Measurements from ENCODE around the gene ST6GALNAC4. TPM values are rescaled to one million over a fixed set of nuclear protein-coding genes. Genes with fewer than 3 reads are reported as not detected.

The ST6GALNAC4 gene
- polyA plus RNA-seq, 4 donors = 9.1 to 34.7 (median 22.5) TPM

DNA sequence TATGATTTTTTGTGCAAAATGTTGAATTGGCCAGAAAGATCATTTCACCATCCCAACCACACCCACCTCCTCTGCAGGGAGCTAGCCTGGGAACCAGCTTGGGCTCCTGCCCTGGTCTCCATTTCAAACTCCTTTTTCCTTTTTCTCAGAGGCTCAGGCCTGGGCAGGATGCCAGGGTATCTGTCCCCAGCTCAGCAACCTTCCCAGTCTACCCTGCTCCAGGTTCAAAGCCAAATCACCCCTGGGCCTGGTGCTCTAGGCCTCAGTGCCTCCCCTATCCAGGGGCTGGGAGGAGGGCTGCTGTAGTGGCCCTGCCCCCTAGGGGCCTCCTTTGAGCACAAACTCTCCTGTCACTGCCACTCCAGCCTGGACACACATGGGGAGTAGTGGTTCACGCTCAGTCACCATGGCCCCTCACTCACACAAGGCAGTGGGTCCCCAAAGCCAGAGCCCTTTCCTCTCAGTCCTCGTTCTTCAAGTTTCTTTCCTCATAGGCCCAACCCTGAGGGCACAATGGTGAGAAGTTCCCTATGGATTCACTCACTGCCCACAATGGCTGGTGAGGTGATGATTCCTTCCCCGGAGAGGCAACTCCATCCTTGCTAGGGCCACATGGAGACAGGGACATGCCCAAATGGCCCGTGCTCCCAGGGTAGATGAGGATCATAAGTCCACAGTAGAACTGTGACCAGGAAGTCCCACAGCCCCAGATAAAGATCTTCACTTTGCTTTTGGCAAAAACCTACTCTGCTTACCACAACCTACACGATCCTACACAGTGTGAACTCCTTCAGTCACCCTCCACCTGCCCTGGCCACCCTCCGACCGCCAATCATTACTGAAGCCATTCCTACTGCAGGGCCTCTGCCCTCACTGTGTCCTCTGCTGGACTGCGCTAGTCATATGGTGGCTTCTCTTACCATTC is 1.6 kb upstream of the ST6GALNAC4 start:
- DNase-seq (no peak), FAIRE-seq (no peak)
- no peak overlapping the region for H3K4me3 ChIP-seq (ENCODE audit: low read depth in 1 of 3, low read length in 3 of 3)
- H3K4me1 ChIP-seq (ENCODE audit: control insufficient read depth in 3 of 3, insufficient read depth in 2 of 3, low read depth in 1 of 3, low read length in 2 of 3) = peaks cover 0 to 31% (median 12%) of the 10 kb centered on the region in 3 donors
- H3K9me3 ChIP-seq (ENCODE audit: control insufficient read depth in 2 of 2, insufficient read depth in 1 of 2, low read depth in 1 of 2, low read length in 1 of 2) = no peaks in the 10 kb centered on the region
- H3K27me3 ChIP-seq (ENCODE audit: control insufficient read depth in 3 of 3, insufficient read depth in 3 of 3, low read length in 3 of 3) = peaks cover 0 to 13% (median 0%) of the 10 kb centered on the region in 3 donors
- peaks cover 0 to 5% (median 0%) of the 10 kb centered on the region in 3 donors for H3K36me3 ChIP-seq (ENCODE audit: control insufficient read depth in 3 of 3, insufficient read depth in 2 of 3, low read depth in 1 of 3, low read length in 3 of 3)
- peak overlapping the region in 2 of 3 donors; percentile 36 to 44 for H3K27ac ChIP-seq (ENCODE audit: low read depth in 1 of 3, low read length in 2 of 3)
- WGBS, 3 donors = 73 to 84% (median 84%) methylated on average over 7 to 8 of the region's 8 CpGs

DNA sequence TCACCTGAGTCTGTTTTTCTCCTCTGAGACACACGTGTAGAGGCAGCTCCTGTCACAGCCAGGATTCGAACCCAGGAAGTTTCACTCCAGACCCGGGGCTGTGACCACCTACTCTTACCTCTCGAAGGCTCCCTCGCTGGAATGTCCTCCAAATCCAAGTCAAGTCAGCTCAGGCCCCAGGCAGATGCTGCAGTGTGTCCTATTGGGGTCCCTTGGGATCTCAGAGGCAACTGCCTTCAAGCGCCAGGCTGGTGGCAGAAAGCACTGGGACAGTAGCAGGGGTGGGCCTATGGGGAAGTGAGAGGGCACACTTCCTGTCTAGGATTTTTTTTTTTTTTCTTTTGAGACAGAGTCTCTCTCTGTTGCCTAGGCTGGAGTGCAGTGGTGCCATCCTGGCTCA is 762 bp upstream of the ST6GALNAC4 start:
- peaks cover 0 to 36% (median 12%) of the 10 kb centered on the region in 3 donors for H3K4me1 ChIP-seq (ENCODE audit: control insufficient read depth in 3 of 3, insufficient read depth in 2 of 3, low read depth in 1 of 3, low read length in 2 of 3)
- H3K36me3 ChIP-seq (ENCODE audit: control insufficient read depth in 3 of 3, insufficient read depth in 2 of 3, low read depth in 1 of 3, low read length in 3 of 3) = peaks cover 0 to 6% (median 0%) of the 10 kb centered on the region in 3 donors
- peak overlapping the region in 1 of 3 donors; percentile 26 for H3K27ac ChIP-seq (ENCODE audit: low read depth in 1 of 3, low read length in 2 of 3)
- no peak overlapping the region for H3K4me3 ChIP-seq (ENCODE audit: low read depth in 1 of 3, low read length in 3 of 3)
- DNase-seq = no peak
- peaks cover 0 to 6% (median 0%) of the 10 kb centered on the region in 3 donors for H3K27me3 ChIP-seq (ENCODE audit: control insufficient read depth in 3 of 3, insufficient read depth in 3 of 3, low read length in 3 of 3)
- no peak for FAIRE-seq
- no peaks in the 10 kb centered on the region for H3K9me3 ChIP-seq (ENCODE audit: control insufficient read depth in 2 of 2, insufficient read depth in 1 of 2, low read depth in 1 of 2, low read length in 1 of 2)
- WGBS, 3 donors = 60 to 71% (median 65%) methylated on average over 6 of the region's 6 CpGs

DNA sequence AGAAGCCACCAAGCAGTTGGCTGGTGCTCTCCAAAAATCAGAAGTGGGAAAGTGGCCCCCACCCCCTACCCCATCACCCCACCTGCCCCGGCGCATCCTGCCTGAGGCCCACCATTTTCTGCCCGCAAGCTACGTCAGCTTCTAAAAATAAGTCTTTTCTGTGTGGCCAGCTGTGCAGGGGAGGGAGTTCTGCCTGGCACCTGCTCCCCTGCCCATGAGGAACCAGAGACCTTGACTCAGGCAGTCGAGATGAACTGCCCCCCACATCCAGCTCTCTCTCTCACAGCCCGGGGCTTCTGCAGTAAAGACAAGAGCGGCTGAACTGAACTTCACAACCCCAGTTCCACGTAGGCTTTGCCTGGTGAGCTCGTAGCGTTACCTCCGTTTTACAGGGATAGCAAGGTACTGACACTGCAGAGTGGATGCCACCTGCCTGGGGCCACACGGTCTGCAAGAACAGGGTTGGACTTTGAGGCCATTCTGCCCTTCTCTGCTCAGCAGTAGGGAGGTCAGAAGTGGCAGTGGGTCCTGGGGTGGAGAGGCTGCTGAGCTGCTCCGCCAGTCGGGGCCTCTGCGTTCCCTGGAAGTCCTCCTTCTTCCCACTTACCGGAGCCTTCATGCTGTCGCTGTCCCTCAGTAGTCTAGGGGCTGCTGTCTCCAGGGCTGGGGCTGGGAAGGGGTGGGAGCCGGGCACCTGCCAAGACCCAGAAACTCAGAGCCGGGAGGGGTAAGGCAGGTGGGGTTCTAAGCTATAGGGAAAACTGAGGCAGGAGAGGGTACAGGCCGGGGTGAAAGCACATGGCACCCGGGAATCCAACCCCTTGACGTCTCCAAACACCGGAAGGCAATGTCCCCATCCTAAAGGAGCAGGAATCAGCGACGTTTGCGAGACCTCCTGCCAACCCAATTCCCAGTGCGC is 781 bp downstream of the ST6GALNAC4 start:
- FAIRE-seq = no peak
- DNase-seq = peak; percentile 49 to 58

DNA sequence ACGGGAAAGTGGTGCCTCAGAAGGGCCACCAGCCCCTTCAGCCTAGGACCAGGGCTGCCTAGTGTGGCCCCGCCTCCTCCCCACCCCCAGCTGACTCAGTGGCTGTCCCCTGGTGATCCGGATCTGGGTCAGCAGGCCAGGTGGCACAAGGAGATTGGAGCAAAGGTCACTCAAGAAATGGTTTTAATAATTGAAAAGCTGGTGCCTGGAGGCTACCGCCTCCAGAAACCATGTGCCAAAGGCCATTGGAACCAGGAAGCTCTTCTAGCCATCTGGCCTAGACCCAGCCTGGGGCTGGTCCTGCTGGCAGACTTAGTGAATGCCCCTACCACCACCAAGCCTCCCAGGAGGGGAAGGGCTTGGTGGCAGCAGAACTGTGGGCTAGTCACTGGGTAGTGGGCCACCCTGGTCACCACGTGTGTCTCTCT is 1.5 kb downstream of the ST6GALNAC4 start:
- FAIRE-seq (no peak), DNase-seq (peak in 1 of 2 donors; percentile 73)
- H3K4me1 ChIP-seq (ENCODE audit: control insufficient read depth in 3 of 3, insufficient read depth in 2 of 3, low read depth in 1 of 3, low read length in 2 of 3) = peaks cover 0 to 35% (median 12%) of the 10 kb centered on the region in 3 donors
- H3K4me3 ChIP-seq (ENCODE audit: low read depth in 1 of 3, low read length in 3 of 3) = peak overlapping the region in 2 of 3 donors; percentile 18 to 39
- H3K27me3 ChIP-seq (ENCODE audit: control insufficient read depth in 3 of 3, insufficient read depth in 3 of 3, low read length in 3 of 3) = no peaks in the 10 kb centered on the region
- H3K36me3 ChIP-seq (ENCODE audit: control insufficient read depth in 3 of 3, insufficient read depth in 2 of 3, low read depth in 1 of 3, low read length in 3 of 3) = peaks cover 0 to 24% (median 0%) of the 10 kb centered on the region in 3 donors
- peak overlapping the region; percentile 27 to 81 (median 46) for H3K27ac ChIP-seq (ENCODE audit: low read depth in 1 of 3, low read length in 2 of 3)
- no peaks in the 10 kb centered on the region for H3K9me3 ChIP-seq (ENCODE audit: control insufficient read depth in 2 of 2, insufficient read depth in 1 of 2, low read depth in 1 of 2, low read length in 1 of 2)
- 35 to 58% (median 41%) methylated on average over 5 of the region's 5 CpGs for WGBS, 3 donors

More for the DNA sequence above, 781 bp downstream of the ST6GALNAC4 start:
- Histone ChIP-seq H3K36me3 (ENCODE audit: control insufficient read depth in 3 of 3, insufficient read depth in 2 of 3, low read depth in 1 of 3, low read length in 3 of 3) (peaks cover 0 to 18% (median 0%) of the 10 kb centered on the region in 3 donors), H3K27me3 (ENCODE audit: control insufficient read depth in 3 of 3, insufficient read depth in 3 of 3, low read length in 3 of 3) (no peaks in the 10 kb centered on the region), H3K27ac (ENCODE audit: low read depth in 1 of 3, low read length in 2 of 3) (peak overlapping the region in 2 of 3 donors; percentile 30 to 81), H3K4me1 (ENCODE audit: control insufficient read depth in 3 of 3, insufficient read depth in 2 of 3, low read depth in 1 of 3, low read length in 2 of 3) (peaks cover 0 to 35% (median 12%) of the 10 kb centered on the region in 3 donors), H3K9me3 (ENCODE audit: control insufficient read depth in 2 of 2, insufficient read depth in 1 of 2, low read depth in 1 of 2, low read length in 1 of 2) (no peaks in the 10 kb centered on the region), H3K4me3 (ENCODE audit: low read depth in 1 of 3, low read length in 3 of 3) (peak overlapping the region; percentile 39 to 77 (median 76))
- WGBS, 3 donors = 15 to 29% (median 20%) methylated on average over 27 of the region's 27 CpGs

DNA sequence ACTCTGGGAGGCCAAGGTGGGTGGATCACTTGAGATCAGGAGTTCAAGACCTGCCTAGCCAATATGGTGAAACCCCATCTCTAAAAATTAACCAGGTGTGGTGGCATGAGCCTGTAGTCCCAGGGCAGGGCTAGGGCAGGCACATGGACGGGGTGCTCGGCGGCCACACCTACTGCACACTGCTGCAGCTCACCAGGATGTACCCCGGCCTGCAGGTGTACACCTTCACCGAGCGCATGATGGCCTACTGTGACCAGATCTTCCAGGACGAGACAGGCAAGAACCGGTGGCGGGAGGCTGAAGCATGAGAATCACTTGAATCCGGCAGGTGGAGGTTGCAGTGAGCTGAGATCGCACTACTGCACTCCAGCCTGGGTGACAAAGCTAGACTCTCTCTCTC is 3.2 kb downstream of the ST6GALNAC4 start:
- H3K4me3 ChIP-seq (ENCODE audit: low read depth in 1 of 3, low read length in 3 of 3) = no peak overlapping the region
- peaks cover 0 to 37% (median under 1%) of the 10 kb centered on the region in 3 donors for H3K36me3 ChIP-seq (ENCODE audit: control insufficient read depth in 3 of 3, insufficient read depth in 2 of 3, low read depth in 1 of 3, low read length in 3 of 3)
- H3K27me3 ChIP-seq (ENCODE audit: control insufficient read depth in 3 of 3, insufficient read depth in 3 of 3, low read length in 3 of 3) = no peaks in the 10 kb centered on the region
- H3K9me3 ChIP-seq (ENCODE audit: control insufficient read depth in 2 of 2, insufficient read depth in 1 of 2, low read depth in 1 of 2, low read length in 1 of 2) = no peaks in the 10 kb centered on the region
- H3K27ac ChIP-seq (ENCODE audit: low read depth in 1 of 3, low read length in 2 of 3) = no peak overlapping the region
- 88 to 94% (median 89%) methylated on average over 11 of the region's 11 CpGs for WGBS, 3 donors
- DNase-seq = no peak
- H3K4me1 ChIP-seq (ENCODE audit: control insufficient read depth in 3 of 3, insufficient read depth in 2 of 3, low read depth in 1 of 3, low read length in 2 of 3) = peaks cover 0 to 35% (median 8%) of the 10 kb centered on the region in 3 donors
- no peak for FAIRE-seq

DNA sequence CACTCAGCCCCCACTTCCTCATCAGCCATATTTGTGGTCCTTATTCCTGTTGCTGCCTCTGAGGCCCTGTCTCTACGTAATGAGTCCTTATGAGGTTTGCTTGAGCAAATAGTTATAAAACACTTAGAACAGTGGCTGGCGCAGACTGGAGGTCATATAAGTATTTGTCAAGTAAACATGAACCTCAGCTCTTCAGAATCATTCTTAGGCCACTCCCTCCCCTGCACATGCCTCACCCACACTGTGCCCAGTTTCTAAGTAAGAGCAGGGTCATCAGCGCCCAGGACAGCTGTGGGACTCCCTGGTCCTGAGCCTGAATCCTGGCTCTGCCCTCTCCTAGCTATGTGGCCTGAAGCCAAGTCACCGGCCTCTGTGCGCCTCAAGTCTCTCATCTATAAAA is 4.0 kb downstream of the ST6GALNAC4 start:
- peak overlapping the region in 2 of 3 donors; percentile 14 to 44 for H3K27ac ChIP-seq (ENCODE audit: low read depth in 1 of 3, low read length in 2 of 3)
- 29 to 62% (median 33%) methylated on average over 5 of the region's 5 CpGs for WGBS, 3 donors
- FAIRE-seq (no peak), DNase-seq (peak; percentile 83 to 88)
- peaks cover 0 to 35% (median 4%) of the 10 kb centered on the region in 3 donors for H3K4me1 ChIP-seq (ENCODE audit: control insufficient read depth in 3 of 3, insufficient read depth in 2 of 3, low read depth in 1 of 3, low read length in 2 of 3)
- peaks cover 0 to 45% (median 7%) of the 10 kb centered on the region in 3 donors for H3K36me3 ChIP-seq (ENCODE audit: control insufficient read depth in 3 of 3, insufficient read depth in 2 of 3, low read depth in 1 of 3, low read length in 3 of 3)
- no peaks in the 10 kb centered on the region for H3K27me3 ChIP-seq (ENCODE audit: control insufficient read depth in 3 of 3, insufficient read depth in 3 of 3, low read length in 3 of 3)
- no peaks in the 10 kb centered on the region for H3K9me3 ChIP-seq (ENCODE audit: control insufficient read depth in 2 of 2, insufficient read depth in 1 of 2, low read depth in 1 of 2, low read length in 1 of 2)
- no peak overlapping the region for H3K4me3 ChIP-seq (ENCODE audit: low read depth in 1 of 3, low read length in 3 of 3)

DNA sequence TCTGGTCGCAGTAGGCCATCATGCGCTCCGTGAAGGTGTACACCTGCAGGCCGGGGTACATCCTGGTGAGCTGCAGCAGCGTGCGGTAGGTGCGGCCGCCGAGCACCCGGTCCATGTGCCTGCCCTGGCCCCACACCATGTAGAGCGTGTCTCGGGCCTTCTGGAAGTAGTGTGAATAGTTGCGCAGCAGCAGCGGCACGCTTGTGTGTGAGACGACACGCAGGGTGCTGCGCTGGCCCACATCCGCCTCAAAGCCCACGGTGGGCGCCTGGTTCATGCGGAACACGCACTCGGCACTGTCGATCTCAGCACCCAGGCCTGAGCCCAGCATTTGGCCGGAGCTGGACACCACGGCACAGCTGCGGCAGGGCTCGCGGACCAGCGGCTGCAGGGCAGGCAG is 4.5 kb downstream of the ST6GALNAC4 start:
- H3K4me1 ChIP-seq (ENCODE audit: control insufficient read depth in 3 of 3, insufficient read depth in 2 of 3, low read depth in 1 of 3, low read length in 2 of 3) = peaks cover 0 to 32% (median 4%) of the 10 kb centered on the region in 3 donors
- DNase-seq (no peak), FAIRE-seq (no peak)
- WGBS, 3 donors = 97% methylated on average over 31 of the region's 31 CpGs
- H3K4me3 ChIP-seq (ENCODE audit: low read depth in 1 of 3, low read length in 3 of 3) = no peak overlapping the region
- H3K36me3 ChIP-seq (ENCODE audit: control insufficient read depth in 3 of 3, insufficient read depth in 2 of 3, low read depth in 1 of 3, low read length in 3 of 3) = peaks cover 0 to 48% (median 7%) of the 10 kb centered on the region in 3 donors
- H3K27ac ChIP-seq (ENCODE audit: low read depth in 1 of 3, low read length in 2 of 3) = peak overlapping the region in 1 of 3 donors; percentile 44
- no peaks in the 10 kb centered on the region for H3K9me3 ChIP-seq (ENCODE audit: control insufficient read depth in 2 of 2, insufficient read depth in 1 of 2, low read depth in 1 of 2, low read length in 1 of 2)
- no peaks in the 10 kb centered on the region for H3K27me3 ChIP-seq (ENCODE audit: control insufficient read depth in 3 of 3, insufficient read depth in 3 of 3, low read length in 3 of 3)
